CMK (cell line): ENCODE data around the gene TMEM185A.
"Not testable (repeated sequence)": the region's sequence is repeated elsewhere in the genome, so short reads cannot be mapped to it uniquely, and the experiment has no call there.

Experiments used
- DNase-seq: peaks from one replicate; pipeline ENCODE4 v3.0.0-alpha.2; 2010; ENCODE audit warnings: low read depth

Gene TMEM185A

GRCh38 chrX:149619662-149620061 is 11.9 kb downstream of the TMEM185A start:
- not testable (repeated sequence) for DNase-seq

- DNase-seq: no peak
Measured at GRCh38 chrX:149618871-149619270, 12.7 kb downstream of the TMEM185A start.

GRCh38 chrX:149611623-149612175 is 19.9 kb downstream of the TMEM185A start:
- no peak for DNase-seq

- DNase-seq: no peak
Measured at GRCh38 chrX:149610511-149610910, 21.1 kb downstream of the TMEM185A start.

- no peak for DNase-seq
Measured at GRCh38 chrX:149607699-149608098, 23.9 kb downstream of the TMEM185A start.

- not testable (repeated sequence) for DNase-seq
Measured at GRCh38 chrX:149605248-149605885, 26.2 kb downstream of the TMEM185A start.

GRCh38 chrX:149598603-149599002 is 33.0 kb downstream of the TMEM185A start:
- not testable (repeated sequence) for DNase-seq

- DNase-seq: not testable (repeated sequence)
Measured at GRCh38 chrX:149595943-149596342, 35.6 kb downstream of the TMEM185A start.

GRCh38 chrX:149595214-149595613 is 36.4 kb downstream of the TMEM185A start, which contains the start of gene HSFX2:
Gene HSFX2, minus strand, starts transcription at chrX:149595314. Its CDS starts 614 bp downstream, at chrX:149594700.
- DNase-seq: not testable (repeated sequence)

GRCh38 chrX:149590993-149591392 is 40.6 kb downstream of the TMEM185A start:
- not testable (repeated sequence) for DNase-seq

- not testable (repeated sequence) for DNase-seq
Measured at GRCh38 chrX:149587359-149587758, 44.2 kb downstream of the TMEM185A start, which contains the start of gene MAGEA9B. Gene MAGEA9B, minus strand, starts transcription at chrX:149587459. Its CDS starts 4,280 bp downstream, at chrX:149583179.

- not testable (repeated sequence) for DNase-seq
Measured at GRCh38 chrX:149585631-149586030, 46.0 kb downstream of the TMEM185A start.

GRCh38 chrX:149573456-149573855 is 58.1 kb downstream of the TMEM185A start:
- DNase-seq: not testable (repeated sequence)

- DNase-seq: no peak
Measured at GRCh38 chrX:149572743-149573142, 58.8 kb downstream of the TMEM185A start.

- no peak for DNase-seq
Measured at GRCh38 chrX:149571770-149572169, 59.8 kb downstream of the TMEM185A start.

GRCh38 chrX:149570668-149571067 is 60.9 kb downstream of the TMEM185A start:
- no peak for DNase-seq

GRCh38 chrX:149569770-149570169 is 61.8 kb downstream of the TMEM185A start:
- no peak for DNase-seq

- DNase-seq: no peak
Measured at GRCh38 chrX:149568701-149569296, 62.8 kb downstream of the TMEM185A start.

- no peak for DNase-seq
Measured at GRCh38 chrX:149567621-149568417, 63.8 kb downstream of the TMEM185A start.

GRCh38 chrX:149563359-149563758 is 68.2 kb downstream of the TMEM185A start:
- no peak for DNase-seq

- not testable (repeated sequence) for DNase-seq
Measured at GRCh38 chrX:149555251-149555650, 76.3 kb downstream of the TMEM185A start.

GRCh38 chrX:149551939-149552248 is 79.7 kb downstream of the TMEM185A start:
- DNase-seq: not testable (repeated sequence)
